GM19025 (cell line): ENCODE measurements around the gene TMEFF2.

Source experiments
- ATAC-seq: cut with Tn5 transposase; IDR thresholded peaks from one replicate; pipeline ENCODE4 v1.9.1; 2021; ENCODE audit warnings: mild to moderate bottlenecking, low read depth, moderate library complexity; ENCODE audit not compliant: unreplicated experiment

TMEFF2 gene

GRCh38 chr2:192194866-192195547 is at the start of gene TMEFF2:
Gene TMEFF2, minus strand, starts transcription at chr2:192194933. Its CDS starts 409 bp downstream, at chr2:192194524.
- peak; percentile 59 for ATAC-seq

- no peak for ATAC-seq
Observed at GRCh38 chr2:192243488-192243887, 48.8 kb upstream of the TMEFF2 start.

- ATAC-seq = no peak
Observed at GRCh38 chr2:192236136-192236535, 41.4 kb upstream of the TMEFF2 start.

GRCh38 chr2:192230889-192231453 is 36.2 kb upstream of the TMEFF2 start:
- no peak for ATAC-seq

- ATAC-seq = no peak
Observed at GRCh38 chr2:192228685-192229084, 34.0 kb upstream of the TMEFF2 start.

GRCh38 chr2:192218970-192219369 is 24.2 kb upstream of the TMEFF2 start:
- no peak for ATAC-seq

GRCh38 chr2:192218377-192218776 is 23.6 kb upstream of the TMEFF2 start:
- no peak for ATAC-seq

- ATAC-seq = no peak
Observed at GRCh38 chr2:192216336-192216735, 21.6 kb upstream of the TMEFF2 start.

- no peak for ATAC-seq
Observed at GRCh38 chr2:192215096-192215877, 20.6 kb upstream of the TMEFF2 start.

GRCh38 chr2:192208848-192209247 is 14.1 kb upstream of the TMEFF2 start:
- ATAC-seq = no peak

GRCh38 chr2:192206399-192206798 is 11.7 kb upstream of the TMEFF2 start:
- no peak for ATAC-seq

- ATAC-seq = no peak
Observed at GRCh38 chr2:192203876-192204275, 9.1 kb upstream of the TMEFF2 start.

- no peak for ATAC-seq
Observed at GRCh38 chr2:192202373-192202772, 7.6 kb upstream of the TMEFF2 start.

GRCh38 chr2:192201116-192201515 is 6.4 kb upstream of the TMEFF2 start:
- ATAC-seq = no peak

- ATAC-seq = no peak
Observed at GRCh38 chr2:192197357-192197756, 2.6 kb upstream of the TMEFF2 start.

GRCh38 chr2:192196421-192197194 is 1.9 kb upstream of the TMEFF2 start:
- no peak for ATAC-seq

GRCh38 chr2:192195548-192196418 is 1.1 kb upstream of the TMEFF2 start:
- no peak for ATAC-seq

- no peak for ATAC-seq
Observed at GRCh38 chr2:192194265-192194865, 368 bp downstream of the TMEFF2 start.

- ATAC-seq = no peak
Observed at GRCh38 chr2:192190474-192190873, 4.3 kb downstream of the TMEFF2 start.

- no peak for ATAC-seq
Observed at GRCh38 chr2:192186806-192187205, 7.9 kb downstream of the TMEFF2 start.
